Esophagus squamous epithelium (tissue), 5 donors: ENCODE measurements around the gene AGMO. TPM values are rescaled to one million over a fixed set of nuclear protein-coding genes. Genes with fewer than 3 reads are reported as not detected.

ENCODE experiments used
- DNase-seq: peaks from one replicate; lab custom pipeline; 2025; lab: John Stamatoyannopoulos, UW
- H3K27ac ChIP-seq, 4 donors: fragments of 200-600 bp; sonication (generic); one replicate each; pipeline ENCODE4 v1.5.1; 2016 to 2019; ENCODE audit warnings: mild to moderate bottlenecking in 1 of 4
- H3K27me3 ChIP-seq, 4 donors: fragments of 200-600 bp; sonication (generic); 1 replicate in 3 of 4; 2 replicates in 1 of 4; pipeline versions ENCODE4 v1.5.1 to v1.6.0; 2017 to 2021; ENCODE audit warnings: antibody characterized with exemption in 1 of 4
- H3K36me3 ChIP-seq, 3 donors: fragments of 200-600 bp; sonication (generic); one replicate each; pipeline ENCODE4 v1.5.1; 2016 to 2019
- H3K4me1 ChIP-seq, 3 donors: fragments of 200-600 bp; sonication (generic); one replicate each; pipeline ENCODE4 v1.5.1; 2017 to 2019
- H3K4me3 ChIP-seq, 4 donors: fragments of 200-600 bp; sonication (generic); 1 replicate in 3 of 4; 2 replicates in 1 of 4; pipeline ENCODE4 v1.5.1; 2016 to 2019; ENCODE audit warnings: mild to moderate bottlenecking in 2 of 4, moderate library complexity in 1 of 4
- H3K9me3 ChIP-seq, 3 donors: fragments of 200-600 bp; sonication (generic); one replicate each; pipeline ENCODE4 v1.5.1; 2016 to 2019
- CTCF ChIP-seq, 6 experiments: fragments of 450-650 bp in 4 of 6; fragments of 200-600 bp in 2 of 6; sonication (generic) in 2 of 6; IDR thresholded peaks; one replicate each; pipeline ENCODE4 v1.5.1; 2016 to 2019; ENCODE audit warnings: antibody characterized with exemption in 6 of 6, mild to moderate bottlenecking in 4 of 6, moderate library complexity in 4 of 6
- POLR2A ChIP-seq, 4 donors: fragments of 450-650 bp; IDR thresholded peaks; one replicate each; pipeline ENCODE4 v1.6.1; 2017; ENCODE audit warnings: antibody characterized with exemption in 4 of 4, mild to moderate bottlenecking in 4 of 4, moderate library complexity in 3 of 4
- WGBS, 2 donors: methylation state at CpG; one replicate each; pipeline ENCODE4 v1.1.5; 2018; 5-methylcytosine and 5-hydroxymethylcytosine counted together
- intact Hi-C: fragments of 100-400 bp; cut with DNase I; formaldehyde crosslinking; loops from one replicate; pipeline ENCODE4 v1.15.0; 2022
- total RNA-seq, 4 donors: library from RNA; depleted of rRNA; stranded (reverse); fragments of >200 nt; gene quantifications; one replicate each; pipeline ENCODE4 v1.1.0, GENCODE V29; 2016
- donor health status: DM: yes; HTN: yes; CAD: no.

AGMO gene
- total RNA-seq, 4 donors from 2014 or later: 0.38 to 0.53 TPM; not detected in 2

GRCh38 chr7:15489383-15489782, 72.4 kb downstream of the AGMO start:
- 40 to 50% methylated on average over 4 of the region's 4 CpGs for WGBS, 2 donors
- H3K4me1 ChIP-seq: no peaks in the 10 kb centered on the region
- intact Hi-C loops: no loop called here

DNA sequence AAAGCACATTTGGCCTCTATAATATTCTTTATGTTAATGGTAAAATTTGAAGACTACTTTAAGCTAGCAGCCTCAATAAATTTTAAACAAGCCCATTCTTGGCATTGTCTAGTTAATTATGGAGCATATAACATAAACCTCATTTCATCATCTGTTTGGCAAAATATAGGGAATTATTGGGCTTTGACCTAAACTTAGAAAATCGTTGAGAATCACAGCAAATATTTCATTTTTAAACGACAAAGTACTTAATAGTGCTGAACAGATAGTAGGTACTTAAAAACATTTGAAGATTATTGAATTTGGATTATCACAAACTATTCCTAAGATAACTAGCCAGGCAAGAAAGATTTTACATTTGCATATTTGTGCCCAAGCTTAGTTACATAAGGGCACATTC, 73.4 kb downstream of the AGMO start:
- TF ChIP-seq POLR2A (IDR thresholded peaks at IDR 0.05) (no peak), CTCF (IDR thresholded peaks at IDR 0.05) (no peak)
- WGBS, 2 donors: 56 to 83% methylated on average over 2 of the region's 2 CpGs
- no peak overlapping the region for H3K27ac ChIP-seq
- H3K4me3 ChIP-seq: no peak overlapping the region
- no peak for DNase-seq
- H3K27me3 ChIP-seq: no peaks in the 10 kb centered on the region
- H3K36me3 ChIP-seq: no peaks in the 10 kb centered on the region
- intact Hi-C loops: no loop called here
- H3K4me1 ChIP-seq: no peaks in the 10 kb centered on the region
- H3K9me3 ChIP-seq: no peaks in the 10 kb centered on the region

More at GRCh38 chr7:15489383-15489782, 72.4 kb downstream of the AGMO start:
- H3K36me3 ChIP-seq: no peaks in the 10 kb centered on the region
- no peak overlapping the region for H3K27ac ChIP-seq
- H3K4me3 ChIP-seq: no peak overlapping the region
- H3K27me3 ChIP-seq: no peaks in the 10 kb centered on the region
- TF ChIP-seq POLR2A (IDR thresholded peaks at IDR 0.05): no peak
- no peak for TF ChIP-seq CTCF (IDR thresholded peaks at IDR 0.05)
- DNase-seq: no peak
- H3K9me3 ChIP-seq: no peaks in the 10 kb centered on the region

DNA sequence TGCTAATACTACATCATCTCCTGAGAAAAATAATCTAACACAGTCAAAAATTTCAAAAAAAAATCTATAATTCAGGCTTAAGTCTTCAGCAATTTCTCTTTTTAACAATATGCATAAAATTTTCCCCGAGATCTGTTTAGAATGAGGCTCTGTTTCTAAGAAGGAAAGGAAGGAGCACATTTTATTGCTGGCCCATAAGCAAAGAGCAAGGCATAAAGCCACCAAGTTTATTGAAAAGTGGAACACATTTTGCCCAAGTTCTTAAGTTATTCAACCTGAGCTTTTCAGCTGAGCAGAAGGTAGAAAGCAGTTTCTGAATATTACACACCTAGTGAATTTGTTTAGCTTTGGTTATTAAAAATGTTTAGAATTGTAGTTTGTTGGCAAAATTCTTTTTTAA, 73.9 kb downstream of the AGMO start:
- 71 to 83% methylated on average over 1 of the region's 1 CpG for WGBS, 2 donors
- Histone ChIP-seq H3K27ac (no peak overlapping the region), H3K4me3 (no peak overlapping the region), H3K27me3 (no peaks in the 10 kb centered on the region), H3K9me3 (no peaks in the 10 kb centered on the region), H3K4me1 (no peaks in the 10 kb centered on the region), H3K36me3 (no peaks in the 10 kb centered on the region)
- intact Hi-C loops: no loop called here
- no peak for DNase-seq
- no peak for TF ChIP-seq POLR2A (IDR thresholded peaks at IDR 0.05)
- no peak for TF ChIP-seq CTCF (IDR thresholded peaks at IDR 0.05)

DNA sequence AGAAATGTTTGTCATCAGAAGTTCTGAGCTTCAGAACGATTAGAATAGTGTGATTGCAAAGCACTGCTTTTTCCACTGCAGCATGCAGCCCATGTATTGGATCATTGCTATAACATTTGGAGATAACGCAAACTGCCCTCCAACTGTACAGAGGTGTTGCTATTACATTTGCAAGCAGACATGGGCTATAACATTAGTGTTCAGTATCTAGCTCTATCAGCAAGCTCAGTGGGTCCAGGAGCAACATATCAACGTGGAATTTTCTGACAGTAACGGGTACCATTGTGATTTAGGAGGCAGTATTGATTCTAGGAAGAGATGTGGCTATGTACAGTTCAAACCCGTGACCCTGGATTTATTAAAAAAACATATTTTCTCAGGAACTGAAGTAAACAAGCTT, 75.8 kb downstream of the AGMO start:
- no peaks in the 10 kb centered on the region for H3K9me3 ChIP-seq
- 56 to 65% methylated on average over 4 to 5 of the region's 5 CpGs for WGBS, 2 donors
- H3K4me3 ChIP-seq: no peak overlapping the region
- TF ChIP-seq CTCF (IDR thresholded peaks at IDR 0.05) (no peak), POLR2A (IDR thresholded peaks at IDR 0.05) (no peak)
- no peaks in the 10 kb centered on the region for H3K36me3 ChIP-seq
- no peak for DNase-seq
- intact Hi-C loops: no loop called here
- H3K27me3 ChIP-seq: no peaks in the 10 kb centered on the region
- no peak overlapping the region for H3K27ac ChIP-seq
- no peaks in the 10 kb centered on the region for H3K4me1 ChIP-seq

GRCh38 chr7:15485431-15485830, 76.4 kb downstream of the AGMO start:
- WGBS, 2 donors: 71 to 72% methylated on average over 5 of the region's 5 CpGs
- no peak overlapping the region for H3K27ac ChIP-seq
- DNase-seq: no peak
- intact Hi-C loops: no loop called here
- H3K36me3 ChIP-seq: no peaks in the 10 kb centered on the region
- H3K4me1 ChIP-seq: no peaks in the 10 kb centered on the region
- H3K4me3 ChIP-seq: no peak overlapping the region
- H3K9me3 ChIP-seq: no peaks in the 10 kb centered on the region
- H3K27me3 ChIP-seq: no peaks in the 10 kb centered on the region
- TF ChIP-seq POLR2A (IDR thresholded peaks at IDR 0.05) (no peak), CTCF (IDR thresholded peaks at IDR 0.05) (no peak)
